Measurements from ENCODE around the gene ABCB10.

GRCh38 chr1:229538945-229539344, 19.6 kb downstream of the ABCB10 start:
- TF ChIP-seq CTCF (IDR thresholded peaks at IDR 0.05): no peak
- no peak for TF ChIP-seq REST (IDR thresholded peaks at IDR 0.05; ENCODE audit: insufficient read depth in 1 of 2, low read depth in 2 of 2, low read length in 1 of 2)
- TF ChIP-seq POLR2AphosphoS5 (IDR thresholded peaks at IDR 0.05; ENCODE audit: low read depth, low read length): no peak
